ENCODE measurements around the gene WDR74. TPM values are rescaled to one million over a fixed set of nuclear protein-coding genes. Genes with fewer than 3 reads are reported as not detected.
A peak's percentile ranks its signal among the peaks of the same experiment; 100 is the strongest.

The WDR74 gene
- total RNA-seq, 1 donor from 2014 or later = 42.1 TPM

DNA sequence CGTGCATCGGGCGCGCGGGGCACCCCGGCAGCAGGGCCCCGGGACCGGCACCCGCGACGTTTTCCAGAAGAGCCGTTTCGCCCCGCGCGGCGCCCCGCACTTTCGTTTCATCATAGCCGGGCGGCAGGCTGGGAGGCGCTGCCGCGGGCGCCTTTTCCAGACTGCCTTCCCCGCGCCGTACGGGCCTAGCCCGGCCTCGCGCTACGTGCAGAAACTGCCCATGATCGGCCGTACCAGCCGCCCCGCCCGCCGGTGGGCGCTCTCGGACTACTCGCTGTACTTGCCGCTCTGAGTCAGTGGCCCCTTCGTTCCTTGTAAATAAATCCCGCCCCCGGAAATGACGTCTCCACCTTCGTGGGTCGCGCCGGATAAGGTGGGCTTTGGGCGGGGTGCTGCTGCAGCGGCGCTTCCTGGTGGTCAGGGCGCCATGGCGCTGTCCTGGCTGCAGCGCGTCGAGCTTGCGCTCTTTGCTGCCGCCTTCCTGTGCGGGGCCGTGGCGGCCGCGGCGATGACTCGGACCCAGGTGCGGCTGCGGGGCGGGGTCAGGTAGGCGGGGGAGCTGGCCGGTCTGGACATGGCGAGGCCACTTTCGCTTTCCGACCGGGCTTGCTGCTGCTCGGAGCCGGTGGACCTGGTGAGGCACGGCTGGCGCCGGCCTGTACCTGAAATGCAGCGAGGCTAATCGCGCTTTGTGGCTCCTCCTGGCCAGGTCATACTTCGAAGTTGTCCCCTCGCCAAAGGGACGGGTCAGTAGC lies 52.2 kb downstream of the WDR74 start, which contains the start of gene TMEM179B:
TSS of gene TMEM179B (plus strand) at position 398 of the 755 bp plus-strand sequence. CDS start at position 428, 30 bp downstream.
- peak; percentile 98 for DNase-seq (ENCODE audit: extremely low spot score, unreplicated experiment)
- Mint-ChIP-seq H3K36me3 (ENCODE audit: unreplicated experiment) (peaks cover 12% of the 10 kb centered on the region), H3K9me3 (ENCODE audit: unreplicated experiment) (no peaks in the 10 kb centered on the region), H3K27ac (ENCODE audit: unreplicated experiment) (peak within 1 kb of the TSS; percentile 90), H3K4me1 (ENCODE audit: unreplicated experiment) (peaks cover 45% of the 10 kb centered on the region), H3K27me3 (ENCODE audit: unreplicated experiment) (no peaks in the 10 kb centered on the region), H3K4me3 (ENCODE audit: unreplicated experiment) (peak within 1 kb of the TSS; percentile 90)
- TF ChIP-seq, protein P1, sequence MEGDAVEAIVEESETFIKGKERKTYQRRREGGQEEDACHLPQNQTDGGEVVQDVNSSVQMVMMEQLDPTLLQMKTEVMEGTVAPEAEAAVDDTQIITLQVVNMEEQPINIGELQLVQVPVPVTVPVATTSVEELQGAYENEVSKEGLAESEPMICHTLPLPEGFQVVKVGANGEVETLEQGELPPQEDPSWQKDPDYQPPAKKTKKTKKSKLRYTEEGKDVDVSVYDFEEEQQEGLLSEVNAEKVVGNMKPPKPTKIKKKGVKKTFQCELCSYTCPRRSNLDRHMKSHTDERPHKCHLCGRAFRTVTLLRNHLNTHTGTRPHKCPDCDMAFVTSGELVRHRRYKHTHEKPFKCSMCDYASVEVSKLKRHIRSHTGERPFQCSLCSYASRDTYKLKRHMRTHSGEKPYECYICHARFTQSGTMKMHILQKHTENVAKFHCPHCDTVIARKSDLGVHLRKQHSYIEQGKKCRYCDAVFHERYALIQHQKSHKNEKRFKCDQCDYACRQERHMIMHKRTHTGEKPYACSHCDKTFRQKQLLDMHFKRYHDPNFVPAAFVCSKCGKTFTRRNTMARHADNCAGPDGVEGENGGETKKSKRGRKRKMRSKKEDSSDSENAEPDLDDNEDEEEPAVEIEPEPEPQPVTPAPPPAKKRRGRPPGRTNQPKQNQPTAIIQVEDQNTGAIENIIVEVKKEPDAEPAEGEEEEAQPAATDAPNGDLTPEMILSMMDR (IDR thresholded peaks at IDR 0.05) = peak; percentile 44

DNA sequence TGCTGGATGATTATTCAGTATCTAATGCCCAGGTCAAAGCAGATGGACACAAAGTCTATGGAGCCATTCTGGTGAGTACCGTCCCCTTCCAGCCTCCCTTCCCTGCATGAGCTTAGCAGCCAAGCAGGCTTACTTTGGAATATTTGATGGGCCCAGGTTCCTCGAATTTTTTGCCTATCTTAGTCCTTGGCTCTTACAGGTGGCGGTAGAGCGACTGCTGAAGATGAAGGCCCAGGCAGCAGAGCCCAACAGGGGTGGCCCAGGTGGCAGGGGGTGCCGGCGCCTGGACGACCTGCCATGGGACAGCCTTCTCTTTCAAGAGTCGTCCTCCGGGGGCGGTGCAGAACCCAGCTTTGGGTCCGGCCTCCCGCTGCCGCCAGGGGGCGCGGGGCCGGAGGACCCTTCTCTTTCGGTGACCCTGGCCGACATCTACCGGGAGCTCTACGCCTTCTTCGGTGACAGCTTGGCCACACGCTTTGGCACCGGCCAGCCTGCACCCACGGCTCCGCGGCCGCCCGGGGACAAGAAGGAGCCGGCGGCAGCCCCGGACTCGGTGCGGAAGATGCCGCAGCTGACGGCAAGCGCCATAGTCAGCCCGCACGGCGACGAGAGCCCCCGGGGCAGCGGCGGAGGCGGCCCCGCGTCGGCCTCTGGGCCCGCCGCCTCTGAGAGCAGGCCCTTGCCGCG lies 52.9 kb downstream of the WDR74 start:
- peaks cover 8% of the 10 kb centered on the region for H3K36me3 Mint-ChIP-seq (ENCODE audit: unreplicated experiment)

More for the DNA sequence above, 52.9 kb downstream of the WDR74 start:
- TF ChIP-seq, protein P1 (IDR thresholded peaks at IDR 0.05) = peak; percentile 92
- peak overlapping the region; percentile 78 for H3K4me3 Mint-ChIP-seq (ENCODE audit: unreplicated experiment)
- H3K9me3 Mint-ChIP-seq (ENCODE audit: unreplicated experiment) = no peaks in the 10 kb centered on the region
- peak; percentile 95 for DNase-seq (ENCODE audit: extremely low spot score, unreplicated experiment)
- H3K4me1 Mint-ChIP-seq (ENCODE audit: unreplicated experiment) = peaks cover 42% of the 10 kb centered on the region
- H3K27me3 Mint-ChIP-seq (ENCODE audit: unreplicated experiment) = no peaks in the 10 kb centered on the region
- H3K27ac Mint-ChIP-seq (ENCODE audit: unreplicated experiment) = peak overlapping the region; percentile 82

Small RNAs within 50 kb of the gene (microRNA-seq; reads per million reads assigned to microRNA genes)
- not detected for gene MIR6514 (ENCODE audit: unreplicated experiment)
- gene MIR6748 (ENCODE audit: unreplicated experiment) = not detected

Other genes starting within 250 kb of the WDR74 start
- 12.7 and 15.6 TPM in 2 replicates for gene TUT1, start 248.1 kb downstream of the WDR74 start, total RNA-seq
- gene MTA2, start 237.7 kb downstream of the WDR74 start, total RNA-seq = 91.6 and 107 TPM in 2 replicates
- gene EML3, start 226.8 kb downstream of the WDR74 start, total RNA-seq = 78.8 and 80.9 TPM in 2 replicates
- 3.3 and 4.4 TPM in 2 replicates for gene ROM1, start 226.3 kb downstream of the WDR74 start, total RNA-seq
- 35.8 and 41.4 TPM in 2 replicates for gene B3GAT3, start 217.6 kb downstream of the WDR74 start, total RNA-seq
- 366 and 389 TPM in 2 replicates for gene GANAB, start 193.0 kb downstream of the WDR74 start, total RNA-seq
- 20.5 and 24.0 TPM in 2 replicates for gene INTS5, start 186.3 kb downstream of the WDR74 start, total RNA-seq
- gene C11orf98, start 174.4 kb downstream of the WDR74 start, total RNA-seq = 53.6 and 56.3 TPM in 2 replicates
- 19.4 and 27.3 TPM in 2 replicates for gene CSKMT, start 174.3 kb downstream of the WDR74 start, total RNA-seq
- 6.3 and 6.8 TPM in 2 replicates for gene UQCC3, start 167.9 kb downstream of the WDR74 start, total RNA-seq
- 7.3 and 9.1 TPM in 2 replicates for gene LBHD1, start 167.3 kb downstream of the WDR74 start, total RNA-seq
- gene UBXN1, start 160.5 kb downstream of the WDR74 start, total RNA-seq = 132 and 161 TPM in 2 replicates
- 0.39 and 0.46 TPM in 2 replicates for gene LRRN4CL, start 150.1 kb downstream of the WDR74 start, total RNA-seq
- 54.1 and 56.7 TPM in 2 replicates for gene BSCL2, start 132.2 kb downstream of the WDR74 start, total RNA-seq
- not detected in 2 replicates for gene GNG3, start 131.9 kb downstream of the WDR74 start, total RNA-seq
- gene HNRNPUL2, start 112.1 kb downstream of the WDR74 start, total RNA-seq = 52.5 and 56.1 TPM in 2 replicates
- gene TTC9C, start 111.1 kb downstream of the WDR74 start, total RNA-seq = 32.4 and 36.6 TPM in 2 replicates
- gene ZBTB3, start 85.4 kb downstream of the WDR74 start, total RNA-seq = 11.2 and 12.9 TPM in 2 replicates
- gene POLR2G, start 78.0 kb downstream of the WDR74 start, total RNA-seq = 83.7 and 98.6 TPM in 2 replicates
- gene TAF6L, start 68.2 kb downstream of the WDR74 start, total RNA-seq = 40.8 and 42.8 TPM in 2 replicates
- gene TMEM179B, start 52.2 kb downstream of the WDR74 start, total RNA-seq = 46.7 and 47.7 TPM in 2 replicates
- 14.5 and 15.2 TPM in 2 replicates for gene TMEM223, start 47.6 kb downstream of the WDR74 start, total RNA-seq
- 92.4 and 97.5 TPM in 2 replicates for gene NXF1, start 34.1 kb downstream of the WDR74 start, total RNA-seq
- gene STX5, start 7.5 kb downstream of the WDR74 start, total RNA-seq = 65.3 and 71.0 TPM in 2 replicates
- gene TEX54, start 6.7 kb downstream of the WDR74 start, total RNA-seq = not detected in 2 replicates
- 326 and 362 TPM in 2 replicates for gene SLC3A2, start 41.3 kb upstream of the WDR74 start, total RNA-seq
- gene CHRM1, start 81.8 kb upstream of the WDR74 start, total RNA-seq = 0.27 and 0.31 TPM in 2 replicates
- not detected in 2 replicates for gene SLC22A6, start 145.4 kb upstream of the WDR74 start, total RNA-seq
- gene SLC22A8, start 176.3 kb upstream of the WDR74 start, total RNA-seq = not detected in 2 replicates

Data from osteocyte (in vitro differentiated cells).